ENCODE results near the gene SWSAP1. TPM values are rescaled to one million over a fixed set of nuclear protein-coding genes. Genes with fewer than 3 reads are reported as not detected.
A peak's percentile ranks its signal among the peaks of the same experiment; 100 is the strongest.

SWSAP1 gene
- total and polyA plus RNA-seq, 9 of the 15 experiments (the other 6 are each of a cell fraction or from before 2014, with no cell fraction given) = 0.18 to 2.8 (median 1.7) TPM

- TF ChIP-seq ZNF586 (CRISPR knock-in tag; conservative IDR thresholded peaks at IDR 0.05) (no peak), ZSCAN32 (CRISPR knock-in tag; IDR thresholded peaks at IDR 0.05) (no peak), PRDM10 (IDR thresholded peaks at IDR 0.05; ENCODE audit: partially characterized antibody) (no peak), ZNF124 (CRISPR knock-in tag; IDR thresholded peaks at IDR 0.05) (no peak), SMAD1 (IDR thresholded peaks at IDR 0.05; ENCODE audit: low read depth, low read length, partially characterized antibody) (no peak), HMG20A (CRISPR knock-in tag; conservative IDR thresholded peaks at IDR 0.05) (no peak), MTF1 (CRISPR knock-in tag; IDR thresholded peaks at IDR 0.05; ENCODE audit: borderline replicate concordance) (no peak), HDAC8 (tag; IDR thresholded peaks at IDR 0.05) (no peak), GATAD2A (IDR thresholded peaks at IDR 0.05) (no peak), HNRNPLL (IDR thresholded peaks at IDR 0.05; ENCODE audit: low read depth, low read length, poor library complexity, severe bottlenecking) (peak; percentile 60), ESRRB (CRISPR knock-in tag; IDR thresholded peaks at IDR 0.05; ENCODE audit: borderline replicate concordance) (no peak), FOXJ3 (CRISPR knock-in tag; IDR thresholded peaks at IDR 0.05) (no peak), WHSC1 (IDR thresholded peaks at IDR 0.05; ENCODE audit: low read length) (no peak), NR3C1 (CRISPR knock-in tag; IDR thresholded peaks at IDR 0.05) (no peak), SRSF1 (IDR thresholded peaks at IDR 0.05; ENCODE audit: low read depth, low read length) (no peak), SP1 (CRISPR knock-in tag; IDR thresholded peaks at IDR 0.05) (peak; percentile 89), ZNF408 (CRISPR knock-in tag; IDR thresholded peaks at IDR 0.05; ENCODE audit: low read depth) (no peak), ETV1 (tag; conservative IDR thresholded peaks at IDR 0.05; ENCODE audit: low read depth) (no peak), POLR3G (IDR thresholded peaks at IDR 0.05; ENCODE audit: extremely low read depth, insufficient read length, insufficient replicate concordance) (no peak), CHD4 (IDR thresholded peaks at IDR 0.05; ENCODE audit: insufficient read depth, insufficient replicate concordance, low read depth, low read length, poor library complexity, severe bottlenecking) (no peak), POLR3A (IDR thresholded peaks at IDR 0.05; ENCODE audit: borderline replicate concordance, extremely low read depth, insufficient read depth, insufficient read length) (no peak), ZSCAN29 (IDR thresholded peaks at IDR 0.05) (no peak), BACH1 (tag; IDR thresholded peaks at IDR 0.05) (no peak)
Measured at GRCh38 chr19:11346104-11346940, 28.1 kb upstream of the SWSAP1 start, which contains the start of the genes CCDC159 and TMEM205 (continued).
